OCI-M1 (cell line): ENCODE data around the gene ZNF362.
A peak's percentile ranks its signal among the peaks of the same experiment; 100 is the strongest.
"Not testable (repeated sequence)": the region's sequence is repeated elsewhere in the genome, so short reads cannot be mapped to it uniquely, and the experiment has no call there.

Experiments used
- DNase-seq: peaks from one replicate; lab custom pipeline; 2025; lab: John Stamatoyannopoulos, UW

Gene ZNF362

DNA sequence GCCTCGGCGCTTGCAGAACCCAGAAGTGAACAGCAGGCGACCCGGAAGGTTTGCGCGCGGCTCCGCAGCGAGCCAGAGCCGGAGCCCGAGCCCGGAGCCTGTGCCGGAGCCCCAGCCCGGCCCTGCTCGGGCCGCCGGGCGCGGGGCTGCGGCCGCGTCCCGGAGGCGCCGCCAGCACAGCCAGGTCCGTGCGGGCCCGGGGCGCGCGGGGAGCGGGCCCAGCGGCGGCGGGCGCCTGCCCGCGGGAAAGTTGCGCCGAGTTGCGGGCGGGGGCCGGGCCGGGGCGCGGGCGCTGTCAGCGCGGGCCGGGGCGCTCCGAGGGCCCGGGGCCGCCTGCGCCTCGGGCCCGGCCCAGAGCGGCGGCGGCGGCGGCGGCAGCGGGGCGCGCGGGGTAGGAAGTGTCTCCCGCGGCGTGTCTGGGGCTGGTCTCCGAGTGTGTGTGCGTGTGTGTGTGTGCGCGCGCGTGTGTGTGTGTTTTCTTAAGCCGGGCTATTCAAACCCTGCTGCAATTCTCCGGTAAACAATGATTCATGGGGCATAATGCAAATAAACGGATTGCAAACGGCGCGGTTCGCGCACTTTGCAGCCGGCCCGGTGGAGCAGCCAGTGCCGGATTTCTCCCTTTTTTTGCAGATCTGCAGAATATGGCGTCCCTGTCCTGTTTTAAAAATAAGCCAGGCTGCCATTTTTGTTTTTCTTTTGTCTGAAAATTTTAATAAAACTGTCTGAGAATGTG, at the start of gene ZNF362:
TSS of gene ZNF362 (plus strand) at position 22 of the 736 bp plus-strand sequence. CDS start 14,083 bp downstream, outside the sequence.
- DNase-seq = peak; percentile 56

DNA sequence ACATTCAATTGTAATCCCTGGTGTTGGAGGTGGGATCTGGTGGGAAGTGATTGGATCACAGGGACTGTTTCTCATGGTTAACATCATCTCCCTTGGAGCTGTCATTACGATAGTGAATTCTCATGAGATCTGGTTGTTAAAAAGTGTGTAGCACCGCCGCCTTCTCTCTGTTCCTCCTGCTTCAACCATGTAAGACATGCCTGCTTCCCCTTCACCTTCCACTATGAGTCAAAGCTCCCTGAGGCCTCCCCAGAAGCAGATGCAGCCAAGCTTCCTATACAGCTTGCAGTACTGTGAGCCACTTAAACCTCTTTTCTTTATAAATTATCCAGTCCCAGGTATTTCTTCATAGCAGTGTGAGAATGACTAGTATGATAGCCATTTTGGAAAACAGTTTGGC, 44.3 kb upstream of the ZNF362 start:
- no peak for DNase-seq

GRCh38 chr1:33219886-33220661, 36.2 kb upstream of the ZNF362 start:
- no peak for DNase-seq

DNA sequence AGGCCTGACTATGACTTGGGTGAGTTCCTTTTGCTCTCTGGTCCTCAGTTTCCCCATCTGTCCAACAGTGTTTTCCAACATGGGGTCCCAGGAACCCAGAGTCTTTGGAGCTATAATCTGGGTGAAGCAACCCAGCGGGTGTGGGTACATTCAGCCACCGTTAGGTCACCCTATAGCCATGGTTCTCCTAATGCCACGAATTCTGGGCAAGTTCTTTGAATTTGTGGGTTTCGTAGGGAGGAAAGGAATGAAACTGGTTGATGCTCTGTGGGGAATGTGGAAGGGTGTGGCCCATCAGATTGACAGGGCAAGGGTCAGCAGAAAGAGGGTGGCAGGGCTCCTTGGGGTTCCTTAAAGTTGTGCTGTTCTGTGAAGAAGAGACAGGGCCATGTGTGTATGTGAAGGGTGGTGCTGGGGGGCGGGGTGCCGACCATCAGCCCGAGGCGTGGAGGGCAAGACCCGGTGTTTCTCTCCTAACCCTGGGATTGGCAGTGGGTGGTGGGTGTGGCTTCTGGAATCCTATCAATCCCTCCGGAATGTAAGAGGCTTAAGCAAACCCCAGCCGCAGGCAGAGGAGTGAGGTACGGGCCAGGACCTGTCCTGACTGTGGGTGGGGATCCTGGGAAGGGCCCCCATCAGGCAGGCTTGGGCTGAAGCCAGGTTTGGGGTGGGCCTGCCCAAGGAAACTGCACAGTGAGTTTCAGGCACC, 35.5 kb upstream of the ZNF362 start:
- DNase-seq = no peak

DNA sequence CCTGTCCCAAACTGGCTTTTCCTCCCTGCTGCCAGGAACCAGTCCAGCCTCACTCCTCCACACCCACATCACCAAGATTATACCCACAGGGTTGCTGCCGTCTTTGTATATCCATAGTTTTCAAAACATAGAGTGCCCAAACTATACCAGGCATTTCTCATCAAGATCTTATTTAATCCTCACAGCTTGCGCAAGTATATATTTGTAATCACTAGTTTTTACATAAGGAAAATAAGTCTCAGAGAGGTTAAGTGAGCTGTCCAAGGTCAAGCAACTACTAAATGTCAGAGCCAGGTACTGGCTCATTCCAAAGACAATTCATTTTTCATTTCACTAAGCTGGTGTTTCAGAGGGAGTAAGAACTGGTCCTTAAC, 34.9 kb upstream of the ZNF362 start:
- DNase-seq = no peak

GRCh38 chr1:33222381-33222780, 33.9 kb upstream of the ZNF362 start:
- DNase-seq = no peak

DNA sequence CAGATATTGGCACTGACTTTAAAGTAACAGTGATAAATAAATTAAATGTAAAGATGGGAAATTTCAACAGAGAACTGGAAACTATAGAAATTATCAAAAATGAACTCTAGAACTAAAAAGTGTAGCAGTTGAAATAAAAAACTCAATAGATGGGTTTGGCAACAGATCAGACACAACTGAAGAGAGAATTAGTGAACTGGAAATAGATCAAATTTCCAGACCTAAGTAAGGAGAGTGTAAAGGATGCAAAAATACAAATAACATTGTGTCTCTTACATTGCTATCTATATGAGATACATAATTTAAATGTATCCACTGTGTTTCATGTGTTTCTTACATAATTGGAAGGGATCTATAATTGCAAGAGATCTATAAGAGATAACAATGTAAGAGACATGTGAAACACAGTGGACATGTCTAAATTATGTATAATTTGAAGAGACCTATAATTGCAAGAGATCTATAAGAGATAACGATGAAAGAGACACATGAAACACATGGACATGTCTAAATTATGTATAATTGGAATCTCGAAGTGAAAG, 32.1 kb upstream of the ZNF362 start:
- DNase-seq = no peak

DNA sequence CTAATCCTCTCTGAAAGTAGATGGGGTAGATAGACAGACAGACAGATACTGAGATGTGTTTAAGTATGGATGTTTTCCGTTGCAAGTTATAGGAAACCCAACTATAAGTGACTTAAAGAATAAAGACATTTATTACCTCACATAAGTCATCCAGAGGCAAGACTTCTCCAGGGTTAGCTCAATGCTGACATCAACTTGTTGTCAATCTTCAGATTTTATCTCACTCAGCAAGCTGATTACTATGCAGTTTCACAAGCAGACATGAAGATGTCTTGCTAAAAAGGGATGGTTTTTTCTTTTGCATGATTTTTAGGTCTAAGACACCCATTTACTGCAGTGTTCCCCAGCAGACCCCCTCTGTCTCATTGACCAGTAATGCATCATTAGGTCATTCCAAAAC, 30.7 kb upstream of the ZNF362 start:
- no peak for DNase-seq

DNA sequence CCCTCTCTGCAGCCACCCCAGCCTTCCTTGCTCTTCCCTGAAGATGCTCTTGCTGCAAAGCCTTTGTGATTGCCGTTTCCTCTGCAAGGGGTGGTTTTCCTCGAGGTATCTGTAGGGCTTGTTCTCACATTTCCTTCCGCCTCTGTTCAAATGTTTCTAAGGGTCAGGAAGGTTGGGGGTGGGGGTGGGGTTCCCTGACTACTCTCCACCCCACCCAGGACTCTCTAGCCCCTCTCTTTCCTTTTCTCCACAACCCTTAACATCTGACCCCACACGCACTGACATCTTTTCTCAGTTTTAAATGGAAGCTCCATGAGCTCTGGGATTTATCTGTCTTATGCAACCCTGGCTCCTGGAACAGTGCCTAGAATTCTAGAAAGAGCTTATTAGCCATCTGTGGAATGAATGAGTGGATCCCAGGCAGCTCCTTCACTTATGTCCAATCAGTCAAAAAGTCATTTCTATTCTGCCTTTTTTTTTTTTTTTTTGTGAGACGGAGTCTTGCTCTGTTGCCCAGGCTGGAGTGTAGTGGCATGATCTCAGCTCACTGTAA, 27.3 kb upstream of the ZNF362 start:
- no peak for DNase-seq

GRCh38 chr1:33231166-33231565, 25.1 kb upstream of the ZNF362 start:
- DNase-seq = no peak

DNA sequence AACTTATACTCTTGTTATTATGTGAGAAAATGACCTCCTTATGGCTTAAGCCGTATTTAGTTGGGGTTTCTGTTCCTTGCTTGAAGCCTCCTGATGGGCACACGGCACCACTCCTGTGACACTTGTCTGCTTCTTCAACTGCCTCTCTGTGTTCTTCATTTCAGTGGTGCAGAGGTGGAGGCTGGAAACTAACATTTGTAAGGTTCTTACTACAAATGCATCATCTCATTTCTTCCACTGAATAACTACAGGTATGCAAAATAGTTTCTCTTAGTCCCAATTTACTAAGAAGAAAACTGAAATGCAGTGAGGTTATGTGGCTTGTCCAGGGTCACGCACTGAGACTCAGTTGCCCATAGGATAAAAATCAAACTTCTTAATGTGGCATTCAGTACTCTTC, 23.6 kb upstream of the ZNF362 start:
- DNase-seq = no peak

DNA sequence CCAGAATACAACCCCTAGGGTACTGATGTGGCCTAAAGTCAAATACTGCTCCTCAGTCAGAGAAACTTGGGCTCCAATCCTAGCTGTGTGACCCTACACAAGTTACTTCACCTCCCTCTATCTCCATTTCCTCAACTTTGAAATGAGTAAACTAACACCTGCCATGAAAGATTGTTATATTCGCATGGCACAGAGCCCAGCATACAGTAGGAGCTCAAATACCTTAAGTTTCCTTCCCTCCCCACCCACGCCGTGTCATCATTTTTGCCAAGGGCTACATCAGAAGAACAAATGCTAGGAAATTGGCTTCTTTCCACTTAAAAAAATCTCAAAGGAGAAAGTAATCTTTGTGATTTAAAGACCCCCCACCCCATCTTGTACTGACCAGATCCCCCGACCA, 22.2 kb upstream of the ZNF362 start:
- DNase-seq = no peak

DNA sequence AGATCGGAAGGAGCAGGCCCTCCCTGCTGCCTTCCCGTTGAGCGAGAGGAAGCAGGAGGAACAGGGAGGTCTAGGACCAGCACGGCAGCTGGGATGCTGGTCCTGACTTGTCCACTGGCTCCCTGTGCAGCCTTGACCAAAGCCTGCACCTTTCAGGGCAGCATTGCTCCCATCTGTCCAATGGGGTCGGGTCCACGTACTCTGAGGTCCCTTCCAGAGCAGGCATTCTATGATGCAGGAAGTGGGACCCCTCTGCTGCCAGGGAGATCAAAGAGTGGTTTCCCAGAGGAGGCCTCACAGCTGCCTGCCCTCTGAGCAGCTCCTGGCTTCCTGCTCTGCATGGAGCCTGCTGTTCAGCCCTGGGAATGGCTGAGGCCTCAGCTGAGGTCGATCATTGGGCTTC, 21.7 kb upstream of the ZNF362 start:
- DNase-seq = no peak

DNA sequence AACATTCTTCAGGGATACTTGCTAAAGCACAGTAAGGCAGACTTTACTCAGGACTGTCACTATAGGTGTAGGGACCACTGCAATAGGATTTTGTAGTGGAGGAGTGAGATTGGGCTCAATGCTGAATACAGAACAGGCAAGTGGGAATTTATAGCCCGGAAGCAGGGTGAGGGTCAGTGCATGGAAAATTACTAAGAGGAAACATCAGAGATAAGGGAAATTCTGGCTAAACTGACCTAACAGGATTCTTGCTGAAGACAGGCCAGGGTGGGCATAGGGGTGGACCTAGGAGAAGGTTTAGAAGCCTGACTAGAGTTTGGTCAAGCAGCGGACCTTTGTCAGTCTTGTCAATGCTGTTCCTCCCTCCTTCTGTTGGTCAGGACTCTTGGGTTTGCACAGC, 20.8 kb upstream of the ZNF362 start:
- DNase-seq = no peak

- DNase-seq = no peak
Observed at GRCh38 chr1:33236498-33236897, 19.8 kb upstream of the ZNF362 start.

DNA sequence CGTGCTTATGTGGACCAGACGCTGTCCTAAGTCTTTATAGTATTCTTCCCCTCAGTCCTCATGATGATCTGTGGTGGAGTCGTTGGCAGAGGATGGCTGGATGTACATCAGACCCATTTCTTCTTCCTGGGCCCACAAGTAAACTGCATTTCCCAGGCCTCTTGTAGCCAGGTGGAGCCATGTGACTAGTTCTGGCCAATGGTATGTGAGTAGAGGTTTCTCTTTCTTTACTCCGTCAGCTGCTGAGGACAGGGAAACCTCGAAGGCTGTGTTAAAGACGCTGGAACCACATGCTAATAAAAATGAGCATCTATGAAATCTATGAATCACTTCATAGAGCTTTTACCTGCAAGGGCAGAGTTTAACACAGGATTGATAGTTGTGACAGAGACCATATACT, 18.7 kb upstream of the ZNF362 start:
- DNase-seq = no peak

GRCh38 chr1:33238194-33238724, 18.0 kb upstream of the ZNF362 start:
- DNase-seq = peak; percentile 44

DNA sequence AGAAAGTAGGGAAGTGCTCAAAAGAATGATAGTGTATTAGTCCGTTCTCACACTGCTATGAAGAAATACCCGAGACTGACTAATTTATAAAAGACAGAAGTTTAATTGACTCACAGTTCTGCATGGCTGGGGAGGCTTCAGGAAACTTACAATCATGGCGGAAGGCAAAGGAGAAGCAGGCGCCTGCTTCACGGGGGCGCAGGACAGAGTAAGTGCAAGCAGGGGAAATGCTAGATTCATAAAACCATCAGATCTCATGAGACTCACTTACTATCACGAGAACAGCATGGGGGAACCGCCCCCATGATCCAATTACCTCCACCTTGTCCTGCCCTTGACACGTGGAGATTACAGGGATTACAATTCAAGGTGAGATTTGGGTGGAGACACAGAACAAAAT, 16.9 kb upstream of the ZNF362 start:
- DNase-seq = not testable (repeated sequence)

GRCh38 chr1:33241866-33242265, 14.4 kb upstream of the ZNF362 start:
- no peak for DNase-seq

- no peak for DNase-seq
Observed at GRCh38 chr1:33242652-33243051, 13.6 kb upstream of the ZNF362 start.

DNA sequence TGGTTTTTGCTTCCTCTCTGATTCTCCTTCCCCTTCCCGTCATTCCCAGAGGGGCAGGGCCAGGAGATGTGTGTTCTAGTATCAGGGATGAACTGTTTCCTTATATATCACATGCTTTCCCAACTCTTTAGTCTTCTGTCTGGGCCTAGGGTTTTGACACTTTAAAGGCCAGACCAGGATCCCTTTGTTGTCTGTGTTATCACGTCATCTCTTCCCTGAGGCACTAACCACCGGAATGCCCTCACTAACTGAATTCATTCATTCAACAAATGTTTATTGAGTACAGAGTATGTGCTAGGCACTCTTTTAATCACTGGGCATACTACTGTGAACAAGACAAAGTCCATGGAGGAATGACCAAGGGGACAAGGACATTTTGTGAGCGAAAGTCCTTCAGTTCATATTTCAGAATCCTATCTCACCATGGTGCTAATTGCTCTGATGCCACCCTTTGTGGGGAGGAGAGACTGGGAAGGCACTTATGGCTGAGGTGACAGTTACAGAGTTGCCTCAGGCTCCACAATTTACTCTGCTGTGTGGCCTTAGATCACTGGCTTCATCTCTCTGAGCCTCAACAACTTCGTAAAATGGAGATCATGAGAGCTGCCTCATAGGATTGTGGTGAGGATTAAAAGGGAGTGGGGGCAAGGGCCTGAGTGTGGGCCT, 12.0 kb upstream of the ZNF362 start:
- no peak for DNase-seq

GRCh38 chr1:33244809-33245186, 11.5 kb upstream of the ZNF362 start:
- no peak for DNase-seq
